ENCODE measurements around the gene MT2A.

Gene MT2A

DNA sequence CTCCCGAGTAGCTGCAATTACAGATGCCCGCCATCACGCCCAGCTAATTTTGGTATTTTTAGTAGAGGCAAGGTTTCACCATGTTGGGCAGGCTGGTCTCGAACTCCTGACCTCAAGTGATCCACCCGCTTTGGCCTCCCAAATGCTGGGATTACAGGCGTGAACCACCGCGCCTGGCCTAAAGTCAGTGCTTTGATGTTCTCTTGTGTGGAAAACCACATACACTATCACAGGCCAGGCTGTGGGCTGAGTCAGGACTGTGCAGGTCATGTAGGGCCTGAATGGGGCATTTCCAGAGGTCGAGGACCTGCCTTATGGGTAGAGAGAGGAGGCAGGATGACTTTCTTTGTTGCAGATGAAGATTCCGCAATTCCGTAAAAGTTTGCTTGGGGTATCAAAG lies 24.1 kb upstream of the MT2A start:
- no peak for TF ChIP-seq ZNF274 (IDR thresholded peaks at IDR 0.05; ENCODE audit: low read depth, low read length)
- no peak overlapping the region for H3K4me3 ChIP-seq (ENCODE audit: low read length)

DNA sequence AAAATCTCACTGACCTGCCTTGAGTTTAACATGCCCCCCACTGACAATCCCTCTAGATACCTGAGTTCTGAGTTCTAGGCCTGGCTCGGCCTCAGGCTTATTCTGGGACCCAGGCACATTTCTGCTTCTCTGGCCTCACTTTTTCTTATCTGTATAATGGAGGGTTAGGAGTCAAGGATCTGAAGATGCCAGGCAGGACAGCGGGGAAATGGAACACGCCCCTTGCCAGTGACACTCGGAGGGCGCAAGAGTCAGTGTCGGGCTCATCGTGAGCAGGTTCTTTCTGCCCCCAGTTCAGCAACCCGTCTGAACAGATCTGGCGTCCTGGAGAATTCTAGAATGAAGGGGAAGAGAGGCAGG lies 19.6 kb upstream of the MT2A start:
- no peak for TF ChIP-seq ZNF274 (IDR thresholded peaks at IDR 0.05; ENCODE audit: low read depth, low read length)
- no peak overlapping the region for H3K4me3 ChIP-seq (ENCODE audit: low read length)

DNA sequence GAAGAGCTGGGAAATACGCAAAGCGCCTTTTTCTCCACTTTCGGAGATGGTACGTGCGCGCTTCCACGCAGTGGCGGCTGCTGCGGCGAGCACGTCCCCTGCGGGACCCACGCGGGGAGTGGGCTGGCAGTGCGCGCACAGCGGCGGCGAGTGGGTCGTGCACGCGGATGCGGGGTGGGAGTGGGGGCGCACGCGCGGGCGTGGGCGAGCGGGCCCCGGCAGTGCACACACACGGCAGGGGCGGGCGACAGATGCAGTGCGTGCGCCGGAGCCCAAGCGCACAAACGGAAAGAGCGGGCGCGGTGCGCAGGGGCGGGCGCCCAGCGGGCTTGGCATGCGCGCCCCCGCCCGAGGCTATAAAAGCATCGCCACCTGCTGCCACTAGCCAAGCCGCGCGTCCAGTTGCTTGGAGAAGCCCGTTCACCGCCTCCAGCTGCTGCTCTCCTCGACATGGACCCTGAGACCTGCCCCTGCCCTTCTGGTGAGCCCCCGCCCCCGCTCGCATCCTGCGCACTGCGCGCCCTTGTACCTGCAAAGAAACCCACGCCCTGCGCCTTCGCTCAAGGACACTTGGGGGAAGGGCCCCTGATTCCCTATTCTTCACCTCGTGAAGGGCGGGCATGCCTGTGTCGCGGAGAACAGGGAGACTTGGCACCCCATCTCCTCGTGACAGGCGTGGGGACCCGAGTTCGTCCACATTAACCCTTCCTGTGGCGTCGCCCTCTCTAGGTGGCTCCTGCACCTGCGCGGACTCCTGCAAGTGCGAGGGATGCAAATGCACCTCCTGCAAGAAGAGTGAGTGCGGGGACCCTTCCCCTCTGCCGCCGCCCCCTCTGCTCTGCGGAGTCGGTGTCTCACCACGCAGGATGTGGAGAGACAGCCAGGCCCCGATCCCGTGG lies 19.0 kb upstream of the MT2A start, which contains the start of gene MT3:
TSS of gene MT3 (plus strand) at position 388 of the 899 bp plus-strand sequence. CDS start at position 451, 63 bp downstream.
- TF ChIP-seq ZNF274 (IDR thresholded peaks at IDR 0.05; ENCODE audit: low read depth, low read length): no peak
- no peak within 1 kb of the TSS; the same call in 1 of the 2 replicates for H3K4me3 ChIP-seq (ENCODE audit: low read length)

DNA sequence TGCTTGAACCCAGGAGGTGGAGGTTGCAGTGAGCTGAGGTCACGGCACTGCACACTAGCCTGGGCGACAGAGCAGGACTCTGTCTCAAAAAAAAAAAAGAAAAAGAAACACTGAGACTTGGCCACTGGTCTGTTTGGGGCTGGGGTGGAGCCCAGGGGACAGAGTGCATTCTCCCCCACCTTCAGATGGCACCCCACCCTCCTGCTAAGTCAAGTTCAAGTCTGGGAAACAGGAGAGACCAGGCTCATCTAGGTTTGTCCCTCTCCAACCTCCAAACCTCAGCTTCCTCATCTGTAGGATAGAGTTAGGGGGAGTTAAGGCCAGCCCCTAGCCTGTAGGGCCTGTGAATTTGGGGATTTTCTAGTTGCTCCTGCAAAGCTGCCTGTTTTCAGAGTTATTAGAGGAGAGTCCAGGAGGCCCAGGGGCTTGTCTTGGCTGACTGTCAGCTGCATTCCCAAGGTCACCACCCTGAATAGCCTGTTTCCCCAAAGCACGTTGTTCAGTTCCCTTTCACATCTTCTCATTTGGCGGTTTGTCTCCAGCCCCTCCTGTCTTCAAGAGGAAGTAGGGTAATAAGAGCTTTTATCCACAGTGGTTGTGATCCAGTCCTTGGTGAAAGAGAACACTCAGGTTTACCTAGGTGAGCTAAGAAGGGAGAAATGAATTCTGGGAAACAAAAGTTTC lies 16.9 kb upstream of the MT2A start:
- H3K4me3 ChIP-seq (ENCODE audit: low read length): no peak overlapping the region
- TF ChIP-seq ZNF274 (IDR thresholded peaks at IDR 0.05; ENCODE audit: low read depth, low read length): no peak

DNA sequence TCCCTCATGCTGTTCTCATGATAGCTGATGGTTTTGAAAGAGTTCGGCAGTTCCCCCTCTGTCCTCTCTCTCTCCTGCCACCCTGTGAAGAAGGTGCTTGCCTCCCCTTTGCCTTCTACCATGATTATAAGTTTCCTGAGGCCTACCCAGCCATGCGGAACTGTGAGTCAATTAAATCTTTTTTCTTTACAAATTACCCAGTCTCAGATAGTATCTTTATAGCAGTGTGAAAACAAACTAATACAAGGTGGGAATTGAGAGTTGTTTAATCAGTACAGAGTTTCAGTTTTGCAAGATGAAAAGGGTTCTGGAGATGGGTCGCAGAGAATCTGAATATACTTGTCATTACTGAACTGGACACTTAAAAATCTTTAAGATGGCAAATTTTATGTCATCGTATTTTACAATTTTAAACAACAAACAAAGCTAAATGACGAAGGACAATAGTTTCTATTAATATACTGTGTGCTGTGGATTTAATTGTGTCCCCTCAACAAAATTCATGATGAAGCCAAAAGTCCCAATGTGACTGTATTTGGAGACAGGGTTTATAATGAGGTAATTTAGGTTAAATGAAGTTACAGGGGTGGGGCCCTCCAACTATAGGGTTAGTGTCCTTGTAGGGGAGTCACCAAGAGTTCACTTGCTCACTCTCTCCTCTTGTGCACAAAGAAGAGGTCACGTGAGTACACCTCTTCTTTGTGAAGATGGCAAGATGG lies 14.7 kb upstream of the MT2A start:
- no peak overlapping the region for H3K4me3 ChIP-seq (ENCODE audit: low read length)
- TF ChIP-seq ZNF274 (IDR thresholded peaks at IDR 0.05; ENCODE audit: low read depth, low read length): no peak

DNA sequence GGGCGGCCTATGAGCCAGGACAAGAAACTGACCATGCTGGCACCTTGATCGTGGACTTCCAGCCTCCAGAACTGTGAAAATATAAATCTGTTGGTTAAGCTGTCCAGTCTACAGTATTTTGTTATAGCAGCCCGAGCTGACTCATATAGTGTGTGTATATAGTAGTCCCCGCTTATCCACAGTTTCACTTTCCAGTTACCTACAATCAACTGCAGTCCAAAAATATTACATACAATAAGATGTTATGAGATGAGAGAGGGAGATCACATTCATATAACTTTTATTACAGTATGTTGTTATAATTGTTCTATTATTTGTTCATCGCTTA lies 14.1 kb upstream of the MT2A start:
- no peak overlapping the region for H3K4me3 ChIP-seq (ENCODE audit: low read length)
- no peak for TF ChIP-seq ZNF274 (IDR thresholded peaks at IDR 0.05; ENCODE audit: low read depth, low read length)

DNA sequence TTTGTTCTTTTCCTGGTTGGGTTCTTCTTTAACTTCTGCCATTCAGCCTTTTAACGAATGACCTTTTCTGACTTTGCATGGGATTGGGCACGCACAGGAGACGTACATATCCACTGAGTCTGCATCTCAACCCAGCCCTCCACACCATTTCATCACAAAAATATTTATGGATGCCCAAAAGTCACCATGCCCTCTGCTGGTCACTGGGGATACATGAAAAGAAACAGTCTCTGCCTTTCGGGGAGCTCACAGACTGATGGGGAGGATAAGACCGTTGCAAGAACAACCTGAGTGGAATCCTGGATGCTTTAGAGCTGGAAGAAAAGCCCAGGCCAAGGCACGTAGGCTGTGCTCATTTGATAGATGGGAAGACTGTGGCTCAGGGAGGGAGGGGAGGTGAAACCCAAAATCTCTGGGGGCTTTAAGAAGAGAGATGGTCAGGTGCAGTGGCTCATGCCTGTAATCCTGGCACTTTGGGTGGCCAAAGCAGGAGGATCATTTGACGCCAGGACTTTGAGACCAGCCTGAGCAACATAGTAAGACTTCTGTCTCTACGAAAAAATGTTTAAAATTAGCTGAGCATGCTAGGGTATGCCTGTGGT lies 7.9 kb upstream of the MT2A start:
- no peak for TF ChIP-seq ZNF274 (IDR thresholded peaks at IDR 0.05; ENCODE audit: low read depth, low read length)
- no peak overlapping the region for H3K4me3 ChIP-seq (ENCODE audit: low read length)

DNA sequence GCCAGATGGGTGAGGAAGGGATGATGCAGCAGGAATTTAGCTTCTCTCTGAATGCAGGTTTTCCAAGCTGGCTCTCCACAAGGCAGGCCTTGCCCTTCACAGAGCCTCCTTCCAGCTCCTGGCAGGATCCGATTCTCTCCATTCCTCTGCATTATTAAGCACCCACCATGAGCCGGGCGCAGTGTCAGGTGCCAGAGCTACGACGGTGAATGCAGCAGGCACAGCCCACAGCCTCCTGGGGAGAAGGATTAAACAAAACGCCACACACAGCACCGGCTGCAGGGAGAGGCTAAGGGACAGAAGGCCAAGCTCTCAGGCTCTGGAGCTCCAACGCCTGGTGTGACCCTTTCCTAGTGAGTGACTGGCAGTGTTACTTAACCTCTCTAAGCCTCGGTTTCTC lies 7.1 kb upstream of the MT2A start:
- no peak overlapping the region for H3K4me3 ChIP-seq (ENCODE audit: low read length)
- no peak for TF ChIP-seq ZNF274 (IDR thresholded peaks at IDR 0.05; ENCODE audit: low read depth, low read length)

DNA sequence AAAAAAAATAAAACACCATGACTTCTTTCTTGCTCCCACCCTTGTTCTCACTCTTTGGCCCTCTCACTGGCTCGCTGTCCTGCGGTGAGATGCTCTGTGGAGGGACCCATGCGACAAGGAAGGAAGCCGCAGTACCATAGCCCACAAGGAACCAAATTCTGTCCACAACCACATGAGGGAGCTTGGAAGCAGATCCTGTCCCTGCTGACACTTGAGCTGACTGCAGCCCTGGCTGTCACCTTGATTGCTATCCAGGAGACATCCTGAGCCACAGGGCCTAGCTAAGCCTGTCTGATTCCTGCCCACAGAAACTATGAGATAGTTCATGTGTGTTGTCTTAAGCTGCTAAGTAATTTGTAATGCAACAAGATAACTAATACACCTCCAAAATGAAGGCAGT lies 4.8 kb upstream of the MT2A start:
- TF ChIP-seq ZNF274 (IDR thresholded peaks at IDR 0.05; ENCODE audit: low read depth, low read length): no peak
- no peak overlapping the region for H3K4me3 ChIP-seq (ENCODE audit: low read length)

DNA sequence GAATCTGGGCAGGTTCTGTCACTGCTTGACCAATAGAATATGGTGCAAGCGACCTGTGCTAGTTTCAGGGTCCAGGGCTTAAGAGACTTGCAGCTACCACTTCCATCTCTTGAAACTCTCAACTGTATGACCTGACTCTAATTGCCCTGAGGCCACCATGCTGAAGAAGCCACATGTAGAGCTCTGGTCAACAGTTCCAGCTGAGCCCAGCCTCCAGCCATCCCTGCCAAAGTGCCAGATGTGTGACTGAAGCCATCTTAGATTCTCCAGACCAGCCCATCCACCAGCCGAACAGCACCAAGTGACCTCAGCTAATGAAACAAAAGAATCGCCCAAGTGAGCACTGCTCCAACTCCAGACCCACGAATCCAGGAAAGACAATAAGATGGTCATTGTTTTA lies 3.4 kb upstream of the MT2A start:
- no peak overlapping the region for H3K4me3 ChIP-seq (ENCODE audit: low read length)
- TF ChIP-seq ZNF274 (IDR thresholded peaks at IDR 0.05; ENCODE audit: low read depth, low read length): no peak

DNA sequence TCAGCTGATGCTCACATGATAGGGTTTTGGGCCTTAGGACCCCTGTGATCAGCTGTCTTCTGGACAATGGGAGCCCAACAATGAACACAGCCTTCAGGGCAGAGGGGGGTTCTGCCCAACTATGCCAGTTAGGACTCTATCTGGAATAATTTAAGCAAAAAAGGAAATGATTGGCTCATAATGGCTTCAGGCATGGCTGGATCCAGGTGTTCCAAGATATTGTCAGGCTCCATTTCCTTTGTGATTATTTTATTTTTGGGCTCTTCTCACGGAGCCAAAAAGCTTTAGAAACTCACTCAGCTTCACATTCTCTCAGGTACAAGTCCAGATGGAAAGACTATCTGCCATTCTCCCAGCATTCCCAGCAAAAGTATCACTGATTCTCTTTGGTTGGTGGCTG lies 2.9 kb upstream of the MT2A start:
- H3K4me3 ChIP-seq (ENCODE audit: low read length): no peak overlapping the region

DNA sequence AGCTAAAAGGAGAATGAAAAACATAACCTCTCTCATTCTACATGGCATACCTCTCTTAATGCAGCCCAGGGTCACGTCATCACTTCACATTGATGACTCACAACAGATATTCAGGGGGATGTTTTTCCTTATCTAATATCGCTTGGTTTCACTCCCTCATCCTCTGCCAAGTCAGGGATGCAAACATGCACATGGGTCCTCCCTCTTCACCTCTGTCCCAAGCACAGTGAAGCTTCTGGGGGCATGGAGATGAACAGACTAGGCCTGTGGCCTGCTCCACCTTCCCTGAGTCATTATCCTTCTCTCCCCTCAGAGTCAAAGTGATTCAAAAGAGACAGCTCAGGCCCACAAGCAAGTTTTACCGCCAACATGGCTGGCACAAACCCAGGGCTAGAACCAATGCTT lies 2.3 kb upstream of the MT2A start:
- no peak overlapping the region for H3K4me3 ChIP-seq (ENCODE audit: low read length)
- TF ChIP-seq ZNF274 (IDR thresholded peaks at IDR 0.05; ENCODE audit: low read depth, low read length): no peak

More for the DNA sequence above, 2.9 kb upstream of the MT2A start:
- TF ChIP-seq ZNF274 (IDR thresholded peaks at IDR 0.05; ENCODE audit: low read depth, low read length): no peak

DNA sequence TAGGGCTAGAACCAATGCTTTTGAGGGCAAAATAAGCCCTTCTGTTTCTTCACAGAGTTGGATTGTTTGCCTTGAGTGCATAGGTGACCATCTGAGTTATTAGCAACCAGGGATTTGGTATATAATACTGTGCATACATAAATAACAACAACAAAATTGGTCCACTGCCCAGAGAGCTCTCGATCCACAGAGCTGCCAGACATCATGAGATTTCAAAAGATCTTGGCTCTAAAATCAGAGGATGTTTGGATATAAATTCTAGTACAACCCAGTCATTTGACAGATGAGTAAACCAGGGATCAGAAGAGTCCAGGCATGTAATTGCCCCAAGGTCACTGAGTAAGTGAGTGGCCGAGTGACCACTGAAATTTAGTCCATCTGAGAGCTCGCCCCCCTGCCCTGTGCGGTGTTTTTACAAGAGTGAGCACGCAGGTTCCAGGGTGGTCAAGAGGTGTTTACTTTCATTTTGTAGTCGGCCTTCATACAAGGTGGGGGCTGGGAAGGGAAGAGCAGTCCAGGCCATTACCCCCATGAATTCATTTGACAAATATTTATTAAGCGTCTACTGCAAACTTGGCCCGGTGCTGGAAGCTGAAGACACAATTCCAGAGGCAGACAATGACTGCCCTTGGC lies 1.8 kb upstream of the MT2A start:
- no peak overlapping the region for H3K4me3 ChIP-seq (ENCODE audit: low read length)
- no peak for TF ChIP-seq ZNF274 (IDR thresholded peaks at IDR 0.05; ENCODE audit: low read depth, low read length)

DNA sequence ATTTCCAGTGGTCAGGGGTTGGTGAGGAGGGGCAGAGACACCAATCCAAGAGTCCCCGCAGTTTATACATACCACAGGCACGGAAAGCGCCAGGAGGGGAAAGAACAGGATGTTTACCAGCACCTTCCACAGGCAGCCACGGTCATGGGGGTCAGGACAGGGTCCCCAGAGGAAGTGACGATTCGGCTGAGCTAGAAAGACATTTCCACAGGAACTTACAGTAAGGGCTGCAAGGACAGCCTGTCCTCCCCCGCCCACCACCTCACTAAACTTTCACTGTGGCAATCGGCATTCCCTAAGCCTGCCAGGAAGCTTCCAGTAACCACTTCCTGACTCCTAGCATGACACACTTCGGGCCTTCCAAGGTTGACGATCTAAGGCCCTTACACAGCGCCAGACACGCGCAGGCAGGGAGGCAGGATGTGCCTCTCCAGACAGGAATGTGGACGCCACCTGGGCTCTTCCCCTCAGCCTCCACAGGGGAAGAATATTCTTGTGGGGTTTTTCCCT lies 1.2 kb upstream of the MT2A start:
- TF ChIP-seq ZNF274 (IDR thresholded peaks at IDR 0.05; ENCODE audit: low read depth, low read length): no peak
- H3K4me3 ChIP-seq (ENCODE audit: low read length): no peak overlapping the region
